RPMI8226 (cell line): ENCODE data around the gene SRP68.

ENCODE experiments used
- DNase-seq: peaks from one replicate; pipeline ENCODE4 v3.0.0-alpha.2; 2015

The SRP68 gene

DNA sequence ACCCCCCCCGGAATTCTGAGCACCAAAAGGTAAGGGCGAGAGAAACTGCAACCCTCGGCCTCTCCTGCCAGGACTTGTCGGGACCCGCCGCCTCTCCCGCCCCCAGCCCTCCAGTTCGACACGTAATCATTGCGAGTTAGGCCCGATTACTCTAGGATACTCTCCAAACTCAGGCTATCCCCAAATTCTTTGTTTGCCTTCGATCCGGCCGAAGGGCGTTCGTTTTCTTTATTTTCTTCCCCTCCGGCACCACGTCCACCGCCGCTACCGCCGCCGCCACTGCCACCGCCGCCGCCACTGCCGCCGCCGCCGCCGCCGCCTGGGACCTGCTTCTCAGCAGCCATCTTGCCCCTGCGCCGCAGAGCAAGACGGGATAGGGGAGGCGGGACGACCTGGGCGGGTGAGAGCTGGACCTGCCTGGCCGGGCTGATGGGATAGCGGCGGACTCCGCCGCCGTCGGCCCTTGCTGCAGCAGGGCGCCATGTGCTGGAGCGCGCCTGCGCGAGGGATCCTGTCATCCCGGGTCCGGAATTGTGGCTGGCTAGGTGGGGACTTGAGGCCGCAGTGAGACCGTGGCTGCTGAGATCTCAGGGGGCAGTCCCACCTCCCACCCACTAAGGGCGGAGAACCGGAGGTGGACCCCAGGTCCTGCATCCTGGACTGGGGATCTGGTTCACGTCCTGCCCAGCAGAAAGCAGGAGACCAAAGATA, at the start of gene SRP68:
Gene SRP68, minus strand, starts transcription at position 370 of the 711 bp plus-strand sequence. Its CDS starts 26 bp downstream, at position 344.
- DNase-seq = peak; percentile 91

DNA sequence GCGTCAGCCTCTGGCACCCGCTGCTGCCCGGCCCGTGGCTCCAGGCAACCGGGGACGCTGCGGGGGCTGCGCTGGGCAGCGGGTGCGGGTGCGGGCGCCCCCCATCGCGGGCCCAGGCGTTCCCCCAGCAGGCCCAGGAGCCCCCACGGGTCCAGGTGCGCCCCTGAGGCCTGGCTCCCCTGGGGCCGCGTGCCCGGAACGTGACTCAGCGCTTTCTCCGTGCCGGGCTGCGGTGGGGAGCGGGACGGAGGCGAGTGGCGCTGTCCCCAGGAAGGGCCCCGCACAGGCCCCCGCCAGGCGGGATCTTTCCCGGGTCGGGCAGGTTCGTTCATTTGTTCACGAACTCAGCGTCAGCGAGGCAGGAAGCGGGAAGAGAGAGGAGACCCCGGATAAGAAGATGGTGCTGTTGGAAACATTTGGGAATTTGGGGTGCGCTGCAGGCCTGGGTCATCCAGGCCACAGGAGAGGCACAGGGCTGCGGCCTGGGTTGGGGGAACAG, 49.7 kb upstream of the SRP68 start:
- no peak for DNase-seq

DNA sequence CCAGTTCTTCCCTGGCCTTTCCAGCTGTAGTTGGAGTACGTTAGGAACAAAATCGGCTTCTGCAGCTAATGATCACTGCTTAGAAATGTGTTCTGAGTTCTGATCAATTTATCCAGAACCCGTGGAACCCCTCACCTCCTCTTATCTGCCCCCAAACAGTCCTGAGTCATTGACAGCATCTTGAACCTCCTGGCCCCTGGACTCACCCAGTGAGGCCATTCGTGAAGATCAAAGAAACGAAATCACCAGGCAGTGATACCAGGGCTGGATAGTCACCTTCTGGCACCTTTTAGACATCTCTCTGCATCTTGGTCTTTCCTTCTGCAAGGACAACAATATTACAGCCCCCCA, 48.3 kb upstream of the SRP68 start:
- no peak for DNase-seq

DNA sequence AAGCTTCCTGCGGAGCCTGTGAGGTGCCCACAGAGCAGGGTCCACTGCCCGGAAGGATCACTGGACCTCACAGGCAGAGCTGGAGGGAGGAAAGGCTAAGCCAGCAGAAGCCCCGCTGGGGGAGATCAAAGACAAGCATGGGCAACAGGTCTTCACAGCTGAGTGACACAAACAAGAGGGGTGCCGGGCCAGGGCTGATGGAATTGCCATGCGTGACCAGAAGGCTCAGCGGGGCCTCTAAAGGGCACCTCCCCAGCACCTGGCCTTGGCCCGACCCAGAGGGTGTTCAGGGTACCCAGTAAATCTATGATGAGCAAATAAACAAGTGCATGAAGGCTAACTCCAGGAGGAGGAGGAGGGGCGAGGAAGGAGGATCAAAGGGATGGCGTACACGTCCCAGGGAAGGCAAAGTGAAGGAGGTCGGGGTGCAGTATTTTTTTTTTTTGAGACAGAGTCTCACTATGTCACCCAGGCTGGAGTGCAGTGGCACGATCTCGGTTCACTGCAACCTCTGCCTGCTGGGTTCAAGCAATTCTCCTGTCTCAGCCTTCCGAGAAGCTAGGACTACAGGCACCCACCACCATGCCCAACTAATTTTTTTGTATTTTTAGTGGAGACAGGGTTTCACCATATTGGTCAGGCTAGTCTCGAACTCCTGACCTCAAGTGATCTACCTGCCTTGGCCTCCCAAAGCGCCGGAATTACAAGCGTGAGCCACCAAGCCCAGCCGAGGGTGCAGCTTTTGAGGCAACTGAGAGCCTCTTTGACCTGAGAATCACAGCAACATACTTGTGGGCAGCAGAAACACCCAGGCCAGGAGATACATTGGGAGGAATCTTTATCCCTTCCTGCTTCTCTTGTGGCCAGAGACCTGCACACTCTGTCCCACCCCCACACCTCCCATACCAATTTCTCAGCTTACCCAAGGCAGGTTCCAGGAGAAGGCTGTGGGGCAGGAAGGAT, 47.4 kb upstream of the SRP68 start:
- no peak for DNase-seq

DNA sequence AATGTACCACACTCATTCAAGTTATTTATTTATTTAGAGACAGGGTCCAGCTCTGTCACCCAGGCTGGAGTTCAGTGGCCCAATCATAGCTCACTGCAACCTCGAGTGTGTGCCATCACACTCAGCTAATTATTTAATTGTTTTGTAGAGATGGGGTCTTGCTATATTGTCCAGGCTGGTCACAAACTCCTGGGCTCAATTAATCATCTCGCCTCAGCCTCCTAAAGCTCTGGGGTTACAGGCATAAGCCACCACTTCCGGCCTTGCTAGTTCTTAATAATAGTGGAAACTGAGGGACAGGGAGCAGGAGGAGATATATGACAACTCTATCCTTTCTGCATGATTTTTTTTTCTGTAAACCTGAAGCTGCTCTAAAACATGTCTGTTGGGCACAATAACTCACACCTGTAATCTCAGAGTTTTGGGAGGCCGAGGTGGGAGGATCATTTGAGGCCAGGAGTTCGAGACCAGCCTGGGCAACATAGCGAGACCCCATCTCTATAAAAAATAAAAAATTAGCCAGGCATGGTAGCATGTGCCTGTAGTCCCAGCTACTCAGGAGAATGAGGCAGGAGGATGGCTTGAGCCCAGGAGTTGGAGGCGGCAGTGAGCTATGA, 42.9 kb upstream of the SRP68 start:
- no peak for DNase-seq

- DNase-seq = no peak
Observed at GRCh38 chr17:76111956-76112355, 39.6 kb upstream of the SRP68 start.

DNA sequence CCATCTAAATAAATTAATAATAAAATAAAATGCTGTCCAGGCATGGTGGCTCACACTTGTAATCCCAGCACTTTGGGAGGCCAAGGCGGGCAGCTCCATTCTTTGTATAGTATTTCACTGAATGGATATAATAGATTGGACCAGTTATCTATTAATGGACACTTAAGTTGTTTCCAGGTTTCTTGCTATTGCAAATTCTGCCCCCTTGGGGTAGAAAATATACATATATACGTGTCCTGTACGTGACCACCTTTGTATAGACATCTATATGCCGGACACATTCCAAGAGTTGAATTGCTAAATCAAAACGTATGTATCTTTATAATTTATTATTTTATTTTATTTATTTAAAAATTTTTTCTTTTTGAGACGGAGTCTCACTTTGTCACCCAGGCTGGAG, 35.2 kb upstream of the SRP68 start:
- DNase-seq = no peak

DNA sequence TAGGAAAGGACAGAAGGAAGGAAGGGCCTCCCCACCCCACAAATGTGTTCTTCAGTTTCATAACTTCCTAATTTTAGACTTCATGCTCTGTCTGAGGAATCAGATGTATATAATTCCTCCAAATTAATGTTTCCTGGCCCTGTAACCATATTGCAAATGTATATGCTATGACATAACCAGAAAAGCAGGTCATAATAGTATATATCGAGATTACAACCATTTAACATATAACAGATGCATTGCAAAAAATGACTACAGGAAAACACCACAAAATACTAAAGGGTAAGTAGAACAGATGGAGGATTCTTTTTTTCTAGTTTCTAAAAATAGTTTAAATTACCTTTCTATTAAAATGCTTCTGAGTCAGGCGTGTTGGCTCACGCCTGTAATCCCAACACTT, 34.4 kb upstream of the SRP68 start:
- no peak for DNase-seq

- no peak for DNase-seq
Observed at GRCh38 chr17:76104896-76105231, 32.5 kb upstream of the SRP68 start.

GRCh38 chr17:76104140-76104895, 32.0 kb upstream of the SRP68 start:
- DNase-seq = no peak

DNA sequence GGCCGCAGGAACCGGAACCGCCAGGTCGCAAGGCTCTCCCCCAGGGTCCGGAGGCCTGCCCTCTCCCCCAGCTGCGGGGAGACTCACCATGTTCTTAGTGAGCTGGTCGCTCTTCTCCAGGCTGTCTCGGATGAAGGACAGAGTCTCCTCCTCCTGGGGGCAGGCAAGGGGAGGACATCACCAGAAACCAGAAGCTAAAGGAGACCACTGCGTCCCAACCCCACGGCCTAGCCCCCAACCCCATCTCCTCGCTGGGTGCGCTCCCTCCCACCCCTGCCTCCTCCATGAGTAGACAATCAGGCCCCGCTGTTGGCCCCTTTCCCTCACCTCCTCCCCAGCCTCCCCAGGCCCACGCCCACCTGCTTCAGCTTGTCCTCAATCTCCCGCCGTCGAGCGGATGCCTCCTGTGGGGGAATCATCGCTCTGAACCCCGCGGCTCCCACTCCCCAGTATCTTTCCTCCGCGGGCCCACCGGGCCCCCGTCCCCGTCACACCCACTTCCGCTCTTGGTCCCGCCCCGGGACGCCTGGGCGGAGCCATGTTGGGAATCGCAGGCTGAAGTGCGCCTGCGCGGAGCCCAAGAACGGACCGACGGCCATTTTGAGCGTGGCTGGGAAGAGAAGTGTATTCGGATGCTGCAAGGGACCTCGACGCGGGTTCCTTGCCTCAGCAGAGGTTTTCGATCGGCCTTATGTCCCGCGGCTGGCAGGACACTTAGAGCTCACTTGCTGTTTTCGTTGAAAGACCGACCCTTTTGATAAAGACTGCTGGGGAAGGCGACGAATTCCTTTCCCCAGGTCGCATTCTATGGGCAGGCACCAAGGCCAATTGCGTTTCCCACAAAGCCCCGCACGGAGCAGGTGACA, 31.2 kb upstream of the SRP68 start, which contains the start of gene EXOC7:
Gene EXOC7, minus strand, starts transcription at position 514 of the 866 bp plus-strand sequence. Its CDS starts 95 bp downstream, at position 419.
- DNase-seq = peak; percentile 95

DNA sequence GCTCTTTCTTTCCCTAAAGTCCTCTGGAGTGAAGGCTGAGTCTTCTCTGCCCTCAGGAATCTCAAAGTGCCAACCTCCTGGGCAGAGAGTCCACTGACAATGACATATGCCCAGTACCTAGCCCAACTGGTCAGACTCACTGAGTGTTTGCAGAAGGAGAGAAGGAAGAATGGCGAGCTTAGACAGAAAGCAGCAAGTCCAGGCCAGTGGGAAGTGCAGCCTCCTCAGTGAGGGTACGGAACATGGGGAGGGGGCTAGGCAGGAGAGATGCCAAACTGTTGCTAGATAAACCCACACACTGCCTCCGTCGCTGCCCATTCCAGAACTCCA, 30.6 kb upstream of the SRP68 start:
- DNase-seq = no peak

DNA sequence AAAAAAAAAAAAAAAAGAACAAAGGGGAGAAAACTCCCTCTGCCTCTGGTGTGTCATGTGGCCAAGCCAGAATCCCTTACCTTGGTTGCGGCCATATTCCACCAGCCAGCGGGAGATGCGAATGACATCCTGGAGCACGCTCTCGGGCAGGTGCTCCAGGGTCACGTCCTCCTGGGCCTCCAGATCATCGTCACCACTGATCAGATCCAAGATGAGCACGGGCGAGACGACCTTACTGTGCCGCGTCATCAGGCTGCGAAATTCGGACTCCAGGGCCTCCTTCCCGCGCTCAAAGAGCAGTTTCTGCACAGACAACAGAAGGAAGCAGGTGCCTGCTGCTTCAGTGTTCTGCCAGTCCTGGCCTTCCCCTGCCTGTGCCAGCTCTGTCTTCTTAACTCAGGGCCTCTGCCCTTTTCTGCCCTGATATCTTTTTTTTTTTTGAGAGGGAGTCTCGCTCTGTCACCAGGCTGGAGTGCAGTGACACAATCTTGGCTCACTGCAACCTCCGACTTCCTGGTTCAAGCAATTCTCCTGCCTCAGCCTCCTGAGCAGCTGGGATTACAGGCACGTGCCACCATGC, 25.5 kb upstream of the SRP68 start:
- no peak for DNase-seq

DNA sequence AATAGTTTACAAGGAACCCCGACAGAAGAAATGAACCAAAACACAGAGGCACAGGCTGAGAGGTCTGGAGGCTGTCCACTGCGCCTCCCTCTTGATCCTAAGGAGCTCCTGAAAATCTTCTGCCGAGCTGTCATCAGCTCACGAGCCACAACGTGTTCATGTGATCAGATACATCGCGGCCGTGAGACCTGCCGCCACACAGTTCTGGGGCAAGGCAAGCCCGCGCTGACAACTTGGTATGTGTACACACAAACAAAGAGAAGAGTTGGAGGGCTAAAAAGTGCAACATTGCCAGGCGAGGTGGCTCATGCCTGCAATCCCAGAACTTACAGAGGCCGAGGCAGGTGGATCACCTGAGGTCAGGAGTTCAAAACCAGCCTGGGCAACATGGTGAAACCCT, 23.6 kb upstream of the SRP68 start:
- DNase-seq = no peak

DNA sequence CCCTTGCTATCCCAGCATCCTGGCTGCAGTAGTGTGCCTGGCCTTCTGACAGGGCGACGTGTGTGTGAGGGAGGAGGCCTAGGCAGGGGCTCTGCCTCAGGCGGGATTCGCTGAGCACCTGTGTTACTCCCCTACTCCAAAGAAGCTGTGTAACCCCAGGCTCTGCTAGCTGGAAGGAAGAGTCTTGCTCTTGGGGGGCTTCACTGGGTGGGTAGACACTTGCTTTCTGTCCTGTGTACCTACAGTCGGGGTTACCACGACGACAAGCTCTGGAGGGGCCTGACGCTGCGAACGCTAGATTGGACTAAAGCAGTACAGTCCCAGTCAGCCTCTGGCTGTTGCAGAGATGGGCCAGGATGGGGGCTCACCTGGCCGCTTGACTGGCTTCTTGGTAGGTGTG, 21.7 kb upstream of the SRP68 start:
- DNase-seq = no peak

DNA sequence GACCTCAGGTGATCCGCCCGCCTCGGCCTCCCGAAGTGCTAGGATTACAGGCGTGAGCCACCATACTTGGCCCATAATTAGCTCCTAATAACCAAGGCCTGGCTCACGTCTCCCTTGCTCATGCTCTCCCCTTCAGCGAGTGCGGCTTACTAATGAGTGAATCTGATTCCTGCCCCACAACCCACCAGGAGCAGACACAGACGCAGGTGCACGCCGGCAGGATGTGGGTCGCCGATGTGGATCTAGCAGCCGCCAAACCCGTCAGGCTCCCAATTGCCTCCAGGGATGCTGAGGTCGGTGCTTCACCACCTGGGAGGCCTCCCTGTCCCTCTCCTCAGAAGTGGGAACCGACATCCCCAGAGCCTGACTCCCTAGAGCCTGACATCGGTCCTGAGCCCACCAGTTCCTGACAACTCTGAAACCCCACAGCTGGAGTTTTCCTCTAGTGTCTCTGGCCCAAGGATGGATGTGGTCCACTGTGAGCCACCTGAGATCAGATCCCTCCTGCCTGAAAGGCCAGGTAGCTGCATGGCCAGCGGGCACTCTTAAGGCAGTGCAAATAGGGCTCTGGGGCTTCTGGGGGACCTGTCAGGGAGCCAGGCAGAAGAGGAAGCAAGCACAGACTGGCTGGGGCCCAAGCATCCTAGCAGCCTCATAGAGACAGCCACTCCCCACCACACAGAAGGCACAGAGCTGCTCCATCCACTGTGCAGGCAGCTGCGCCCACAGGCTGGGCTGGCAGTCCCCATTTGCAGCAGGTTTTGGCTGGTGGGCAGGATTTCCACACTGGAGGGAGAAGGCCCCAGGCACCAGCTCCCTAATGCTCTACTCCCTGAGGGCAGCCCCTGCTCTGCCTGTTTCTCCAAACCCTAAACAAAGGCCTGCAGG, 20.5 kb upstream of the SRP68 start:
- no peak for DNase-seq

DNA sequence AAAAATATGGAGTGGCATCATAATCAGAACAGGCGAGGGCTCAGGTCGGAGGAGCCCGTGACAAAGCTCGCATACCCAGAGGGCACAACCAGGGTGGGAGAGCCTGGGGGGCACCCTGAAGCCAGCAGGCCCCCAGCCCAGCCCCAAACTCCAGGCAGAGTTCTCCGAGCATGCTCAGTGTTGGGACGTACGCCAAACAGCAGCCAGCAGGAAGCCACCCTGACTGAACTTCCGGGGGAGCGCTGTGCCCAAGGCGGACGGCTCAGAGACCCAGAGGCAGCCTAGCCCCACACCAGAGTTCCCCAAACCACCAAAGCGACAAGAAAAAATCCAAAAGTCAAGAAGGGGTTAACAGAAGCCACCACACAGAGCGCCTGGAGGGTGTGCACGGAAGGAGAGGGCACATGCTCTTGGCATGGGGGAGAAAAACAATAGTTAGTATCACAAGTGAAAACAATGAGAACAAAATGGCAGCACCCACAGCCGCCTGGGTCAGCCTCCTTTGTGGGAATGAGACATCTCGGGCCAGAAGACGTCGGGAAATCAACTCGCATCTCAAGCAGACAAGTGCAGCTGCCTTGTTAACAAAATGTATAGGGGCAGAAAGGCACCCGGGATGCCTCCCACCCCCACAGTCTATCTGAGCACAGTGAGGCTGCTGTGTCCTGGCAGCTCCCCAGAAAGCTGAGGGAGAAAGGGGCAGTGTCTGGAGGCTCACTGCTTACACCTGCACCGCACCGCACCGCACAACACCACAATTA, 19.4 kb upstream of the SRP68 start:
- no peak for DNase-seq

- no peak for DNase-seq
Observed at GRCh38 chr17:76090517-76091129, 18.3 kb upstream of the SRP68 start.
